ENCODE data around the gene TMEM245. TPM values are rescaled to one million over a fixed set of nuclear protein-coding genes. Genes with fewer than 3 reads are reported as not detected.

The TMEM245 gene
- polyA plus RNA-seq, 2 of the 4 experiments (the other 2 are of a cell fraction): 44.9 to 88.9 TPM

GRCh38 chr9:109114670-109115069 lies 5.1 kb downstream of the TMEM245 start:
- CTCF ChIA-PET: no interaction called here
- DNase-seq (ENCODE audit: low read depth in 1 of 2, low spot score in 1 of 2) (no peak), ATAC-seq (no peak), FAIRE-seq (no peak)
- TF ChIP-seq NFE2L2 (conservative IDR thresholded peaks at IDR 0.05; ENCODE audit: low read length) (no peak), TP53 (CRISPR knock-in tag; IDR thresholded peaks at IDR 0.05) (no peak), CEBPB (IDR thresholded peaks at IDR 0.05) (no peak), FOSL2 (IDR thresholded peaks at IDR 0.05) (no peak), FOSL2 (CRISPR knock-in tag; IDR thresholded peaks at IDR 0.05) (no peak), FOSB (CRISPR knock-in tag; IDR thresholded peaks at IDR 0.05) (no peak), ESRRA (IDR thresholded peaks at IDR 0.05; ENCODE audit: borderline replicate concordance, low read length) (no peak), RNF2 (IDR thresholded peaks at IDR 0.05; ENCODE audit: borderline replicate concordance, low read depth) (no peak), CHD4 (IDR thresholded peaks at IDR 0.05; ENCODE audit: borderline replicate concordance) (no peak), FOXS1 (CRISPR knock-in tag; IDR thresholded peaks at IDR 0.05) (no peak), MAZ (IDR thresholded peaks at IDR 0.05; ENCODE audit: borderline replicate concordance, low read depth, low read length) (no peak), USF2 (IDR thresholded peaks at IDR 0.05) (no peak), REST (IDR thresholded peaks at IDR 0.05) (no peak), ZNF302 (CRISPR knock-in tag; IDR thresholded peaks at IDR 0.05) (no peak), CBX2 (IDR thresholded peaks at IDR 0.05; ENCODE audit: borderline replicate concordance, low read depth) (no peak), PBX3 (IDR thresholded peaks at IDR 0.05) (no peak)
- POLR2A ChIA-PET: no interaction called here
- Histone ChIP-seq H3K9me3 (no peaks in the 10 kb centered on the region), H3K27ac (peak overlapping the region; percentile 68 to 80; a peak in 5 of 6 replicates), H3K4me1 (peaks cover 75% of the 10 kb centered on the region), H3K4me2 (peak overlapping the region; percentile 63), H3K4me3 (no peak overlapping the region)
- 44% methylated on average over 3 of the region's 3 CpGs for WGBS (ENCODE audit: missing lambda C conversion rate)

GRCh38 chr9:109113892-109114609 lies 5.7 kb downstream of the TMEM245 start:
- FAIRE-seq: no peak
- DNase-seq (ENCODE audit: low read depth in 1 of 2, low spot score in 1 of 2): no peak
- CTCF ChIA-PET: no interaction called here
- Histone ChIP-seq H3K4me3 (no peak overlapping the region), H3K4me1 (peaks cover 81% of the 10 kb centered on the region), H3K4me2 (peak overlapping the region; percentile 63), H3K9me3 (no peaks in the 10 kb centered on the region), H3K27ac (peak overlapping the region; percentile 68 to 80; a peak in 4 of 6 replicates)
- TF ChIP-seq ZC3H11A (IDR thresholded peaks at IDR 0.05) (no peak), ELK1 (IDR thresholded peaks at IDR 0.05; ENCODE audit: low read depth, low read length) (no peak), JUN (IDR thresholded peaks at IDR 0.05) (no peak), CBX8 (IDR thresholded peaks at IDR 0.05) (no peak), HES2 (IDR thresholded peaks at IDR 0.05) (no peak), TFCP2L1 (CRISPR knock-in tag; IDR thresholded peaks at IDR 0.05) (no peak), RCOR1 (IDR thresholded peaks at IDR 0.05; ENCODE audit: low read depth, low read length) (no peak), TP53 (CRISPR knock-in tag; IDR thresholded peaks at IDR 0.05) (no peak), PHF8 (IDR thresholded peaks at IDR 0.05; ENCODE audit: borderline replicate concordance, low read depth) (no peak), RARB (CRISPR knock-in tag; IDR thresholded peaks at IDR 0.05) (no peak), GATA3 (IDR thresholded peaks at IDR 0.05; ENCODE audit: borderline replicate concordance) (no peak), FOSB (CRISPR knock-in tag; IDR thresholded peaks at IDR 0.05) (no peak)
- 80% methylated on average over 12 of the region's 12 CpGs for WGBS (ENCODE audit: missing lambda C conversion rate)
- ATAC-seq: no peak
- POLR2A ChIA-PET: no interaction called here
